Measurements from ENCODE around the gene ARHGAP26. TPM values are rescaled to one million over a fixed set of nuclear protein-coding genes. Genes with fewer than 3 reads are reported as not detected.

ARHGAP26 gene
- total RNA-seq, 2 donors from 2014 or later: 21.3 to 22.7 TPM

GRCh38 chr5:143055596-143056338, 285.6 kb downstream of the ARHGAP26 start:
- Mint-ChIP-seq H3K36me3 (ENCODE audit: low read depth) (peaks cover 10% of the 10 kb centered on the region), H3K27me3 (no peaks in the 10 kb centered on the region), H3K4me1 (peaks cover 12% of the 10 kb centered on the region), H3K4me3 (no peak overlapping the region), H3K27ac (no peak overlapping the region)
- ATAC-seq (no peak), DNase-seq (no peak)
- no peaks in the 10 kb centered on the region for H3K9me3 ChIP-seq (ENCODE audit: control insufficient read depth, low read length, poor library complexity, severe bottlenecking)

GRCh38 chr5:143056339-143056704, 286.1 kb downstream of the ARHGAP26 start:
- DNase-seq (no peak), ATAC-seq (no peak)
- peaks cover 10% of the 10 kb centered on the region for H3K36me3 Mint-ChIP-seq (ENCODE audit: low read depth)
- H3K4me1 Mint-ChIP-seq: peaks cover 12% of the 10 kb centered on the region
- H3K9me3 ChIP-seq (ENCODE audit: control insufficient read depth, low read length, poor library complexity, severe bottlenecking): no peaks in the 10 kb centered on the region
- H3K27ac Mint-ChIP-seq: no peak overlapping the region
- no peaks in the 10 kb centered on the region for H3K27me3 Mint-ChIP-seq
- no peak overlapping the region for H3K4me3 Mint-ChIP-seq

- ATAC-seq: no peak
- peaks cover 10% of the 10 kb centered on the region for H3K36me3 Mint-ChIP-seq (ENCODE audit: low read depth)
- H3K27me3 Mint-ChIP-seq: no peaks in the 10 kb centered on the region
Measured at GRCh38 chr5:143056792-143057579, 286.8 kb downstream of the ARHGAP26 start.

DNA sequence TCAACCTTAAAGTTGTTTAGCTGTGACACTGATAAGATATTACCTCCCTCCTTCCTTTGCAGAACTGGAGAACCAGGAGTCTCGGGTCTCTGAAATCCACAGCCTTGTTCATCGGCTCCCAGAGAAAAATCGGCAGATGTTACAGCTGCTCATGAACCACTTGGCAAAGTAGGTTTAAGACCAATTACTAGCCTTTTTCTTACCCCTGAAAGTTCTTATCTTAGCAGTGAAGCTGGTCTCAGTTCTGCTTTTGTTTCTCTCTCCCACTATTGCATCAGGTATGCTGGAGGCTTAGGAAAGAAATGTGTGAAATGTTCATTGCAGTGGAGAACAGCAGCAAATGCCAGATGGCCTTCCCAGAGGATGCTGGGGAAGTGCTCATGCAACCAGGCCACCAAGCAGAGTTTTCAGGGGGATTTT, 287.4 kb downstream of the ARHGAP26 start:
- no peaks in the 10 kb centered on the region for H3K27me3 Mint-ChIP-seq

More at GRCh38 chr5:143056792-143057579, 286.8 kb downstream of the ARHGAP26 start:
- no peak for DNase-seq
- peaks cover 12% of the 10 kb centered on the region for H3K4me1 Mint-ChIP-seq
- H3K9me3 ChIP-seq (ENCODE audit: control insufficient read depth, low read length, poor library complexity, severe bottlenecking): no peaks in the 10 kb centered on the region
- no peak overlapping the region for H3K4me3 Mint-ChIP-seq
- no peak overlapping the region for H3K27ac Mint-ChIP-seq

DNA sequence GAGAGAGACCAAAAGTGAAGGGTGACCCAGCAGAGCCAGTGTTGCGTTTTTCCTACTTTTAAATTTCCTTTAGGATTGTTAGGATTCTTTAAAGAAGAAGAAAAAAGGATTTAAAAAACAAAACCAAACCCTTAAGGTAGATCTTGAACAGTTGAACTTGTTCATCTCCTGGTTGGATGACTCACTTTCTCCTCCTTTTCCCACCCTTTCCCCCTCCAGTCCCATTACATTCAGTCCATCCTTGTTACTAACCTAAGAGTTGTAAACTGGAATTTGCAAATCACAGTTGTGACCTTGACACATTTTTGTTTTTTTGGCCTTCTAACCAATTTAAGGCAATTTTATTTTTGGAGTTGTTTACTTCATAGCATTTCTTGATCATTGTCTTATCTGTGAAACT, 289.2 kb downstream of the ARHGAP26 start:
- Mint-ChIP-seq H3K27ac (no peak overlapping the region), H3K4me3 (no peak overlapping the region), H3K36me3 (ENCODE audit: low read depth) (peaks cover 15% of the 10 kb centered on the region), H3K4me1 (peaks cover 5% of the 10 kb centered on the region), H3K27me3 (no peaks in the 10 kb centered on the region)
- DNase-seq: no peak
- no peaks in the 10 kb centered on the region for H3K9me3 ChIP-seq (ENCODE audit: control insufficient read depth, low read length, poor library complexity, severe bottlenecking)
- ATAC-seq: no peak

More for the DNA sequence above, 287.4 kb downstream of the ARHGAP26 start:
- no peak for DNase-seq
- H3K27ac Mint-ChIP-seq: no peak overlapping the region
- peaks cover 10% of the 10 kb centered on the region for H3K36me3 Mint-ChIP-seq (ENCODE audit: low read depth)
- no peak overlapping the region for H3K4me3 Mint-ChIP-seq
- no peak for ATAC-seq
- no peaks in the 10 kb centered on the region for H3K9me3 ChIP-seq (ENCODE audit: control insufficient read depth, low read length, poor library complexity, severe bottlenecking)
- peaks cover 12% of the 10 kb centered on the region for H3K4me1 Mint-ChIP-seq

DNA sequence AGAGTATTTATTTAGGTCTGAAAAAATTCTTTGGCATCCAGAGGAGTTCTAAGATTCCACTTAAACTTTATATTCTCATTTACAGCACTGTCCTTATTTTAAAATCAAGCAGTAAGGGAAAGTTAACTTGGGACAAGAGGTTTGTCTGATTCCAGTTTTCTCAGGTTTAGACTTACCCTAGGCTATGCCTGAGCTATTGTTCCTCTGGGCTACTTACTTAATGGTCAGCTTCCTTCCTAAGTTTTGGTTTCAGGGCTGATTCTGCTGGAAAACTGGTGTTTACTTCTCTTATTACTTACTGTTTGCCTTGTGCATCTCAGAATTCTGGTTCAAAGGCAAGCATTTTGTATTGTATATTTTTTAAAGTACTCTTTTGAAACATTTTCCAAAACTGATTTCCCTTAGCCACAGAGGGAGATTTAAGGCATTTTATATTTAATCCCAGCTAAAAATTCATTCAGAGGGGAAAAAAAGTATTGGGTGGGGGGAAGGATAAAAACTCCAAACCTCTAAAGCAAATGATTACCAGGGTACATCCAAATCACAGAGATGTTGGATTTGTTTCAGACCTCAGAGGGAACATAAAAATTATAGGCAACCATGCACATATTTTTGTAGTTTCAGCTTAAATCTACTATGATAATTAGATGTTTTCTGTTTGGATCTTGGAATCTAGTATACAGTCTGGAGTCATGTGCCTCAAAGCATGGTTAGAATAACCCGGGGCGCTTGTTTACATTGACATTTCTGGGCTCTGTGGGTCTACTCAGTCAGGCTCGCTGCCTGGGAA, 290.0 kb downstream of the ARHGAP26 start:
- DNase-seq (no peak), ATAC-seq (no peak)
- no peak overlapping the region for H3K27ac Mint-ChIP-seq
- no peak overlapping the region for H3K4me3 Mint-ChIP-seq
- peaks cover 3% of the 10 kb centered on the region for H3K4me1 Mint-ChIP-seq
- H3K9me3 ChIP-seq (ENCODE audit: control insufficient read depth, low read length, poor library complexity, severe bottlenecking): no peaks in the 10 kb centered on the region
- H3K27me3 Mint-ChIP-seq: no peaks in the 10 kb centered on the region
- peaks cover 15% of the 10 kb centered on the region for H3K36me3 Mint-ChIP-seq (ENCODE audit: low read depth)

DNA sequence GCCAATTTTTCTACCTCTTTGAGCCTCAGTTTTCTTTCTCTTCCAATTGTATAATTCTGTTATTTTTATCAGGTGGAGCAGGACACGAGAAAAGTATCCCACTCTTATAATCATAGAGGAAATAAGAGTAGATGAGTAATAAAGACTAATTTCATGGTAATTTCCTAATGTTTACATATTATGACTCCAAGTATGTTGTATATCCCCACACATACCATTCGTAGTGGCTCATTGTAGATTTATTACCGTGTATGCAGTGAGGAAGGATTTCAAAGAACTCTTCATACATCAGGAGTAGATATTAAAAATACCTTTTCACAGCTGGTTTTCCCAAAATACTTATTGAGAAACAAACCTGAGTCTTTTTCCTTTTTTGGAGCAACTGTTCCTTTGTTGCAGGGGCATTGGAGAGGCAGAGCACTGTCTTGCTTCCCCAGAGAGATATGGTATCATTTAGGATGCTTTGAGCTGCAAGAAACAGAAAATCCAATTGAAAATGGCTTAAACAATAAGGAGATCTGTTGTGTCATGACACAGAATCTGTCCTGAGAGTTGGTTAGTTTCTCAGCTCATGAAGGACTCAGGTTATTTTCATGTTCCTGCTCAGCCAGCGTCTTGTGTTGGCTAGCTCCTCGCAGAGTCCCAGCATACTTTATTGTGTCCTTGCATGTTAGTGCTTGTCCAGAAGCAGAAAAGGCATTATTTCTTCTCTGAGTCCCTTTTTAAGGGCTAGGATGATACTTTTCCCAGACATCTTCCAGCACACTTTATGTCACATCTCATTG, 291.2 kb downstream of the ARHGAP26 start:
- H3K36me3 Mint-ChIP-seq (ENCODE audit: low read depth): peaks cover 13% of the 10 kb centered on the region
- no peaks in the 10 kb centered on the region for H3K27me3 Mint-ChIP-seq
- ATAC-seq: no peak
- H3K4me1 Mint-ChIP-seq: peaks cover 3% of the 10 kb centered on the region
- DNase-seq: no peak
- no peak overlapping the region for H3K27ac Mint-ChIP-seq
- no peak overlapping the region for H3K4me3 Mint-ChIP-seq
- H3K9me3 ChIP-seq (ENCODE audit: control insufficient read depth, low read length, poor library complexity, severe bottlenecking): no peaks in the 10 kb centered on the region

DNA sequence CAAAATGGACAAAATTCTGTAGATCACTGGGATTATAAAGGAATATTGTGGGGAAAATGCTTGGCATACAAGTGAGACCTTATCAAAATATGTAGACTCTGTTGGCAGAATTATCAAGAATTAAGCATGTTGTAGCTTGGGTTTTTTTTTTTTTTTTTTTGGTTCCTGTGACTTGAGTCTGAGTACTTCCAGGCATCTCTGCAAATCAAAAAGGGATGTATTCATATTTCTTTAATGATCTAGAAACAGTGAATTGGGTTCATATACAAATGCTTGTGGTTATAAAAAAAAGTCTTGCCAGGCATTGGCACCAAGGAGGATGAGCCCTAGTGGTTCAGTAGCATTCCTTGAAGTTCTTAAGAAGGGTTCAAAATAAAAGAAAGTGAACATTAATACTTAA, 292.2 kb downstream of the ARHGAP26 start:
- no peaks in the 10 kb centered on the region for H3K9me3 ChIP-seq (ENCODE audit: control insufficient read depth, low read length, poor library complexity, severe bottlenecking)
- H3K27me3 Mint-ChIP-seq: no peaks in the 10 kb centered on the region
- peaks cover 10% of the 10 kb centered on the region for H3K36me3 Mint-ChIP-seq (ENCODE audit: low read depth)
- H3K4me1 Mint-ChIP-seq: peaks cover 4% of the 10 kb centered on the region
- ATAC-seq: no peak
- DNase-seq: no peak
- no peak overlapping the region for H3K27ac Mint-ChIP-seq
- no peak overlapping the region for H3K4me3 Mint-ChIP-seq

DNA sequence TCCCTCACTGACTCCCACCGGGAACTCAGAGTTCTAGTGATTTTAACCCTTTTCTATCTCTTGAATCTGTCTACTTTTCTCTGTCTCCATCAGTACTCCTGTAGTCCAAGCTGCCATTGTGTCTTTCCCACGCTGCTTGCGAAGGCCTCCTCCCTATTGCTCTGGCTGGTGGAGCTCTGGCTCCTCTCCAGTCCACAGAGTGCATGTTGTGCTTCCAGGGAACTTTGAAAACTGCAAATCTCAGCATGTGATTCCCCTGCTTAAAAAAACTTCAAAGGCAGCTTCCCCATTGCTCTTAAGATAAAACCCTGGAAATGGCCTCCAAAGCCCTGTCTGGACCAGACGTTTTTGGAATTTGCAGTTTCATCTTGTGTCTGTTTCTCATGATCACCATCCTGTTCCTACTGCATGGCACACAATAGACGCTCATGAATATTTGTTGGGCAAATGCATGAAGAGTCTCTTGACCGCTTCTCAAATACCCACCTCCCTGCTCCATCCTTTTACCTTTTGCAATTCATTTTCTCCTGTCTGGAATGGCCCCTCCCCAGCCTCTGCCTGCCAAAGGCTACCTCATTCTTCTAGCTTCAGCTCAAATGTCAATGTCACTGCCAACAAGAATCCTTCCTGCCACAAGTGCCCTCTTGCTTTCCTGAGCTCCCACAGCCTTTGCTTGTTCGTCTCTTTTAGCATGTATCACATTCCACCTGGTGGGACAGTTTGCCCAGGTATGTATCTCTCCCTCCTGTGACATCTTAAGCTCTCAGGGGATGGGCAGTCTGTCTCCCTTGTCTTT, 293.2 kb downstream of the ARHGAP26 start:
- no peak overlapping the region for H3K27ac Mint-ChIP-seq
- H3K9me3 ChIP-seq (ENCODE audit: control insufficient read depth, low read length, poor library complexity, severe bottlenecking): no peaks in the 10 kb centered on the region
- ATAC-seq (no peak), DNase-seq (no peak)
- no peak overlapping the region for H3K4me3 Mint-ChIP-seq
- H3K36me3 Mint-ChIP-seq (ENCODE audit: low read depth): peaks cover 10% of the 10 kb centered on the region
- H3K4me1 Mint-ChIP-seq: peaks cover 4% of the 10 kb centered on the region
- H3K27me3 Mint-ChIP-seq: no peaks in the 10 kb centered on the region

GRCh38 chr5:143064218-143064641, 294.1 kb downstream of the ARHGAP26 start:
- Mint-ChIP-seq H3K27ac (no peak overlapping the region), H3K4me3 (no peak overlapping the region), H3K4me1 (peaks cover 4% of the 10 kb centered on the region), H3K36me3 (ENCODE audit: low read depth) (peaks cover 11% of the 10 kb centered on the region), H3K27me3 (no peaks in the 10 kb centered on the region)
- no peak for ATAC-seq
- DNase-seq: no peak
- no peaks in the 10 kb centered on the region for H3K9me3 ChIP-seq (ENCODE audit: control insufficient read depth, low read length, poor library complexity, severe bottlenecking)

- H3K36me3 Mint-ChIP-seq (ENCODE audit: low read depth): peaks cover 11% of the 10 kb centered on the region
- H3K27me3 Mint-ChIP-seq: no peaks in the 10 kb centered on the region
- peaks cover 4% of the 10 kb centered on the region for H3K4me1 Mint-ChIP-seq
- no peaks in the 10 kb centered on the region for H3K9me3 ChIP-seq (ENCODE audit: control insufficient read depth, low read length, poor library complexity, severe bottlenecking)
- ATAC-seq (no peak), DNase-seq (no peak)
- H3K27ac Mint-ChIP-seq: no peak overlapping the region
- H3K4me3 Mint-ChIP-seq: no peak overlapping the region
Measured at GRCh38 chr5:143064676-143065075, 294.5 kb downstream of the ARHGAP26 start.
